IMR-90 (cell line): ENCODE results near the gene KLHDC10. TPM values are rescaled to one million over a fixed set of nuclear protein-coding genes. Genes with fewer than 3 reads are reported as not detected.

Experiments used
- ATAC-seq: fragments of 200-7000 bp; cut with Tn5 transposase; 2 replicates; pipeline ENCODE4 v1.9.1; 2020; ENCODE audit warnings: low read depth, mild to moderate bottlenecking, moderate library complexity
- BruUV-seq: library from RNA; stranded (reverse); fragments of 400-500 nt; replicated peaks from 2 replicates; lab custom pipeline; 2021; lab: Mats Ljungman, UMichigan
- CTCF ChIA-PET: fragments of 300-600 bp; formaldehyde crosslinking; extraction: SDS; loops from one replicate; lab custom pipeline; 2021; ENCODE audit warnings: antibody characterized with exemption; lab: Yijun Ruan, JAX
- POLR2A ChIA-PET: fragments of 300-600 bp; sonication (Branson Sonifier 250); formaldehyde crosslinking; loops from one replicate; lab custom pipeline; 2022; ENCODE audit warnings: antibody characterized with exemption; ENCODE audit not compliant: unreplicated experiment; lab: Charles Lee
- DNase-seq: peaks from one replicate; pipeline ENCODE4 v3.0.0; 2013
- H2AFZ ChIP-seq: replicated peaks from 2 replicates; pipeline ENCODE3; 2013; ENCODE audit warnings: low read length, mild to moderate bottlenecking; ENCODE audit not compliant: poor library complexity
- H2AK5ac ChIP-seq: 2 replicates; pipeline ENCODE4 v1.6.1; 2013; ENCODE audit warnings: low read depth, low read length, inconsistent platforms
- H2AK9ac ChIP-seq: replicated peaks from 2 replicates; pipeline ENCODE3; 2013; ENCODE audit warnings: mild to moderate bottlenecking, low read depth, low read length, moderate library complexity; ENCODE audit not compliant: poor library complexity
- H2BK120ac ChIP-seq: 2 replicates; pipeline ENCODE4 v1.6.1; 2013; ENCODE audit warnings: low read depth, low read length, inconsistent platforms
- H2BK15ac ChIP-seq: 3 replicates; pipeline ENCODE4 v1.6.1; 2013; ENCODE audit warnings: low read depth, low read length, inconsistent platforms
- H2BK20ac ChIP-seq: 2 replicates; pipeline ENCODE4 v1.6.1; 2013; ENCODE audit warnings: low read depth, mild to moderate bottlenecking, inconsistent platforms, low read length, moderate library complexity
- H2BK5ac ChIP-seq: 2 replicates; pipeline ENCODE4 v1.6.1; 2013; ENCODE audit warnings: mild to moderate bottlenecking, low read depth, low read length, inconsistent platforms; ENCODE audit not compliant: poor library complexity, severe bottlenecking
- H3K14ac ChIP-seq: replicated peaks from 2 replicates; pipeline ENCODE4 v1.6.1; 2013; ENCODE audit warnings: low read depth, low read length, inconsistent platforms
- H3K18ac ChIP-seq: 2 replicates; pipeline ENCODE4 v1.6.1; 2013; ENCODE audit warnings: low read depth, low read length, control low read depth
- H3K23ac ChIP-seq: 2 replicates; pipeline ENCODE4 v1.6.1; 2013; ENCODE audit warnings: low read depth, low read length, inconsistent platforms
- H3K27ac ChIP-seq: 2 replicates; pipeline ENCODE4 v1.5.1; 2013; ENCODE audit warnings: mild to moderate bottlenecking, control low read depth, low read length; ENCODE audit not compliant: insufficient read depth
- H3K27me3 ChIP-seq: 2 replicates; pipeline ENCODE4 v1.6.1; 2013; ENCODE audit warnings: low read length; ENCODE audit not compliant: control insufficient read depth, insufficient read depth
- H3K36me3 ChIP-seq: 2 replicates; pipeline ENCODE4 v1.6.1; 2013; ENCODE audit warnings: low read length, mixed read lengths; ENCODE audit not compliant: control insufficient read depth, insufficient read depth
- H3K4ac ChIP-seq: 2 replicates; pipeline ENCODE4 v1.6.1; 2013; ENCODE audit warnings: low read depth, low read length, inconsistent platforms
- H3K4me1 ChIP-seq: 2 replicates; pipeline ENCODE4 v1.6.1; 2013; ENCODE audit warnings: low read length, mixed read lengths; ENCODE audit not compliant: control insufficient read depth, insufficient read depth
- H3K4me2 ChIP-seq: 2 replicates; pipeline ENCODE4 v1.6.1; 2013; ENCODE audit warnings: low read depth, mild to moderate bottlenecking, control low read depth, low read length, moderate library complexity
- H3K4me3 ChIP-seq: 2 replicates; pipeline ENCODE4 v1.5.1; 2013; ENCODE audit warnings: low read depth, mild to moderate bottlenecking, control low read depth, low read length, moderate library complexity; ENCODE audit not compliant: insufficient read depth
- H3K56ac ChIP-seq: 2 replicates; pipeline ENCODE4 v1.6.1; 2013; ENCODE audit warnings: low read length, inconsistent platforms; ENCODE audit not compliant: insufficient read depth; ENCODE audit errors: extremely low read depth
- H3K79me1 ChIP-seq, 2 experiments: 2 replicates each; pipeline ENCODE4 v1.6.1; 2013; ENCODE audit warnings: low read length in 2 of 2, inconsistent platforms in 1 of 2, low read depth in 1 of 2
- H3K9ac ChIP-seq: 2 replicates; pipeline ENCODE4 v1.6.1; 2013; ENCODE audit warnings: low read depth, low read length, control low read depth
- H3K9me1 ChIP-seq: 2 replicates; pipeline ENCODE4 v1.6.1; 2013; ENCODE audit warnings: low read length, inconsistent platforms; ENCODE audit not compliant: insufficient read depth
- H3K9me3 ChIP-seq: 2 replicates; pipeline ENCODE4 v1.6.1; 2013; ENCODE audit warnings: low read length; ENCODE audit not compliant: control insufficient read depth, insufficient read depth
- H4K20me1 ChIP-seq: 2 replicates; pipeline ENCODE4 v1.6.1; 2013; ENCODE audit warnings: low read length, inconsistent platforms; ENCODE audit not compliant: insufficient read depth
- H4K5ac ChIP-seq: 2 replicates; pipeline ENCODE4 v1.6.1; 2013; ENCODE audit warnings: mild to moderate bottlenecking, low read depth, low read length, control low read depth
- H4K8ac ChIP-seq, 2 experiments: 2 replicates each; pipeline ENCODE4 v1.6.1; 2013; ENCODE audit warnings: low read depth in 2 of 2, low read length in 2 of 2, control low read depth in 1 of 2, inconsistent platforms in 1 of 2
- H4K91ac ChIP-seq: 2 replicates; pipeline ENCODE4 v1.6.1; 2013; ENCODE audit warnings: low read depth, low read length, inconsistent platforms; ENCODE audit not compliant: insufficient read depth
- BHLHE40 ChIP-seq: fragments of 150-350 bp; IDR thresholded peaks from 2 replicates; pipeline ENCODE4 v1.6.1; 2016; ENCODE audit warnings: mild to moderate bottlenecking, low read depth, low read length
- CHD1 ChIP-seq: IDR thresholded peaks from 2 replicates; pipeline ENCODE4 v1.6.1; 2012; ENCODE audit warnings: low read depth, low read length, improper control_type of control experiment
- MAFK ChIP-seq: IDR thresholded peaks from 2 replicates; pipeline ENCODE4 v1.6.1; 2012; ENCODE audit warnings: low read depth, low read length, improper control_type of control experiment
- POLR2A ChIP-seq: IDR thresholded peaks from 2 replicates; pipeline ENCODE4 v1.6.1; 2012; ENCODE audit warnings: mild to moderate bottlenecking, low read depth, low read length
- RCOR1 ChIP-seq: IDR thresholded peaks from 2 replicates; pipeline ENCODE4 v1.6.1; 2012; ENCODE audit warnings: mild to moderate bottlenecking, low read length, improper control_type of control experiment; ENCODE audit not compliant: insufficient replicate concordance
- SMC3 ChIP-seq: fragments of 150-350 bp; IDR thresholded peaks from 2 replicates; pipeline ENCODE4 v1.6.1; 2016; ENCODE audit warnings: low read depth, mild to moderate bottlenecking, antibody characterized with exemption, low read length, moderate library complexity
- USF2 ChIP-seq: fragments of 150-350 bp; IDR thresholded peaks from 2 replicates; pipeline ENCODE4 v1.6.1; 2017; ENCODE audit warnings: mild to moderate bottlenecking, antibody characterized with exemption, low read length, low read depth
- WGBS, 2 experiments: methylation state at CpG; one replicate each; pipeline versions ENCODE4 v1.1.5 to v1.1.7; 2013; ENCODE audit warnings: missing lambda C conversion rate in 2 of 2; ENCODE audit not compliant: insufficient read length in 1 of 2; ENCODE audit errors: extremely low coverage in 2 of 2; 5-methylcytosine and 5-hydroxymethylcytosine counted together
- dilution Hi-C: fragments of 300-500 bp; cut with HindIII; formaldehyde crosslinking; loops from one replicate; pipeline ENCODE4 v1.14.3; 2018; ENCODE audit warnings: low sequenced_read_pairs; ENCODE audit not compliant: unreplicated experiment
- in situ Hi-C: fragments of 300-500 bp; cut with MboI; formaldehyde crosslinking; loops from 3 replicates; pipeline ENCODE4 v1.14.3; 2019; ENCODE audit warnings: low sequenced_read_pairs, inconsistent platforms, mixed read lengths
- intact Hi-C: fragments of 100-400 bp; cut with micrococcal nuclease; formaldehyde crosslinking; loops from 2 replicates; pipeline ENCODE4 v1.10.0; 2022
- polyA plus RNA-seq, 3 experiments: library from polyadenylated mRNA; depleted of rRNA; stranded (reverse); fragments of >200 nt; gene quantifications; 2 replicates each; pipeline ENCODE4 v1.2.3, GENCODE V29; 2012; ENCODE audit warnings: low replicate concordance in 1 of 3
- total RNA-seq: library from RNA; depleted of rRNA; stranded (reverse); fragments of >200 nt; gene quantifications from 2 replicates; pipeline ENCODE4 v1.2.3, GENCODE V29; 2012

The KLHDC10 gene
- total and polyA plus RNA-seq, 2 of the 4 experiments (the other 2 are of a cell fraction) = 12.4 to 27.1 TPM

- in situ Hi-C loops = loop anchor here (10.0 kb wide), 1 partner anchor 655 kb away; no protein-coding TSS in a partner anchor
- H3K27ac ChIP-seq = peak overlapping the region; percentile 60; the same call in 1 of the 2 replicates
- ATAC-seq = no peak
Observed at GRCh38 chr7:130069179-130069977, 956 bp upstream of the KLHDC10 start.

More at GRCh38 chr7:130069179-130069977, 956 bp upstream of the KLHDC10 start:
- Histone ChIP-seq H3K36me3 (no peaks in the 10 kb centered on the region), H2AFZ (peak overlapping the region; percentile 95), H3K9me3 (no peaks in the 10 kb centered on the region), H4K20me1 (peaks cover 5% of the 10 kb centered on the region; the same call in 1 of the 2 replicates), H3K4ac (peak overlapping the region; percentile 88), H4K5ac (peak overlapping the region; percentile 90), H3K4me2 (peak overlapping the region; percentile 81), H3K18ac (peak overlapping the region; percentile 35), H3K27me3 (no peaks in the 10 kb centered on the region), H3K14ac (peak overlapping the region; percentile 97), H2BK15ac (peak overlapping the region; percentile 91; the same call in 1 of the 3 replicates), H3K9me1 (no peaks in the 10 kb centered on the region; the same call in 1 of the 2 replicates), H3K4me1 (peaks cover 4% of the 10 kb centered on the region; the same call in 1 of the 2 replicates), H3K9ac (peak overlapping the region; percentile 68), H2AK9ac (no peak overlapping the region), H3K4me3 (peak overlapping the region; percentile 48), H2AK5ac (no peak overlapping the region), H2BK120ac (peak overlapping the region; percentile 75), H4K8ac (peak overlapping the region; percentile 96 to 100), H3K23ac (peak overlapping the region; percentile 91; the same call in 1 of the 2 replicates), H4K91ac (peak overlapping the region; percentile 94), H3K56ac (0 out of 2 replicates have a peak overlapping the region, but pooled peaks have one; percentile 49), H3K79me1 (peaks cover 8 to 31% of the 10 kb centered on the region in 2 experiments; a peak in 3 of 4 replicates), H2BK5ac (peak overlapping the region; percentile 65), H2BK20ac (0 out of 2 replicates have a peak overlapping the region, but pooled peaks have one; percentile 54)
- ChIA-PET CTCF (interaction anchor here (0.9 to 1.3 kb wide), 2 partner anchors 18 to 27 kb away, joined by 4 read pairs; no protein-coding TSS in a partner anchor), POLR2A (interaction anchor here (0.6 to 1.0 kb wide), 3 partner anchors 9 to 566 kb away, joined by 3 to 4 read pairs (median 4); partner anchors contain the start of gene ZC3HC1)
- intact Hi-C loops = no loop called here
- 14% methylated on average over 1 of the region's 7 CpGs; no CpG with 5 or more reads in 1 of the 2 experiments for WGBS, 2 experiments
- no peak for DNase-seq
- TF ChIP-seq USF2 = no peak
- no peak for TF ChIP-seq CHD1
- no peak for TF ChIP-seq SMC3
- no peak for TF ChIP-seq POLR2A
- TF ChIP-seq RCOR1 = no peak
- no peak for TF ChIP-seq MAFK
- no peak for TF ChIP-seq BHLHE40
- BruUV-seq = no TSS peak
- dilution Hi-C loops = no loop called here
